Body of pancreas (tissue), 4 donors: Measurements from ENCODE around the gene CERK.

Experiments
- POLR2A ChIP-seq, 3 donors: fragments of 450-650 bp; IDR thresholded peaks; one replicate each; pipeline ENCODE4 v1.6.1; 2016; ENCODE audit warnings: antibody characterized with exemption in 3 of 3, mild to moderate bottlenecking in 2 of 3
- TF ChIP-seq, protein P1 (sequence below), 7 experiments: fragments of 450-650 bp in 4 of 7; fragments of 200-600 bp in 3 of 7; sonication (generic) in 3 of 7; IDR thresholded peaks; one replicate each; pipeline ENCODE4 v1.5.1; 2016 to 2019; ENCODE audit warnings: antibody characterized with exemption in 7 of 7

DNA sequence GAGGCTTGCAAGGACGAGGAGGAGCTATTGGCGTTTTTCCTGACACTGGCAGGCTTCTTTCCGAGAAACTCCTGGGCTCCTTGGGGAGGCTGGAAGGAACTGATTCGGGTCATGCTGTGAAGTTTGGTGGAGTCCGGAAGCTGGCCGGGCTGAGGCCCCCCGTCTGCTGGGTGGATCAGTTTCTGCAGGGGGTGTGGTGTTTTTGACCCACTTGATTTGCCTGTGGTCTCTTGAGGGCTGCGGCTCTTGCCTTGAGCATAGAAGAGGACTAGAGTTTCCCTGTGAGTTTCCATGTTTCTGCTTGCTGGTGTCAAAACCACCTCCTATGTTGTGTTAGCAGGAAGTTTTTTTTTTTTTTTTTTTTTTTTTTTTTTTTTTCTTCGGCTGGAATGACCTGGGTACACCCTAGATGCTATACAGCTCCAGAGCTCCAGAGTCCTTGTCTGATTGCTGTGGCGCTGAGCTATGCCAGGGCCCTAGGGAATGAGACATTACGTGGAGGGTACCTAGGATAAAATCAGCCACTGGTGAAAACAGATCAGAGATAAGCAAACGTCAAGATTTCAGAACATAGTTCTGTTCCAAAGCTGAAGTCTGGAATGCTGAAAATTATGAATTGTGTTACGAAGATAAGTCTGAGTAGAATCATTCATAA is 25.1 kb upstream of the CERK start:
- TF ChIP-seq, protein P1, sequence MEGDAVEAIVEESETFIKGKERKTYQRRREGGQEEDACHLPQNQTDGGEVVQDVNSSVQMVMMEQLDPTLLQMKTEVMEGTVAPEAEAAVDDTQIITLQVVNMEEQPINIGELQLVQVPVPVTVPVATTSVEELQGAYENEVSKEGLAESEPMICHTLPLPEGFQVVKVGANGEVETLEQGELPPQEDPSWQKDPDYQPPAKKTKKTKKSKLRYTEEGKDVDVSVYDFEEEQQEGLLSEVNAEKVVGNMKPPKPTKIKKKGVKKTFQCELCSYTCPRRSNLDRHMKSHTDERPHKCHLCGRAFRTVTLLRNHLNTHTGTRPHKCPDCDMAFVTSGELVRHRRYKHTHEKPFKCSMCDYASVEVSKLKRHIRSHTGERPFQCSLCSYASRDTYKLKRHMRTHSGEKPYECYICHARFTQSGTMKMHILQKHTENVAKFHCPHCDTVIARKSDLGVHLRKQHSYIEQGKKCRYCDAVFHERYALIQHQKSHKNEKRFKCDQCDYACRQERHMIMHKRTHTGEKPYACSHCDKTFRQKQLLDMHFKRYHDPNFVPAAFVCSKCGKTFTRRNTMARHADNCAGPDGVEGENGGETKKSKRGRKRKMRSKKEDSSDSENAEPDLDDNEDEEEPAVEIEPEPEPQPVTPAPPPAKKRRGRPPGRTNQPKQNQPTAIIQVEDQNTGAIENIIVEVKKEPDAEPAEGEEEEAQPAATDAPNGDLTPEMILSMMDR (IDR thresholded peaks at IDR 0.05): no peak
- TF ChIP-seq POLR2A (IDR thresholded peaks at IDR 0.05): no peak
